SIG-M5 (cell line): ENCODE measurements around the gene CTLA4.
"Not testable (repeated sequence)": the region's sequence is repeated elsewhere in the genome, so short reads cannot be mapped to it uniquely, and the experiment has no call there.

Experiments
- DNase-seq: peaks from one replicate; lab custom pipeline; 2025; lab: John Stamatoyannopoulos, UW

Gene CTLA4

GRCh38 chr2:203858176-203858575 lies 9.4 kb upstream of the CTLA4 start:
- DNase-seq: no peak

GRCh38 chr2:203859030-203859789 lies 8.4 kb upstream of the CTLA4 start:
- no peak for DNase-seq

DNA sequence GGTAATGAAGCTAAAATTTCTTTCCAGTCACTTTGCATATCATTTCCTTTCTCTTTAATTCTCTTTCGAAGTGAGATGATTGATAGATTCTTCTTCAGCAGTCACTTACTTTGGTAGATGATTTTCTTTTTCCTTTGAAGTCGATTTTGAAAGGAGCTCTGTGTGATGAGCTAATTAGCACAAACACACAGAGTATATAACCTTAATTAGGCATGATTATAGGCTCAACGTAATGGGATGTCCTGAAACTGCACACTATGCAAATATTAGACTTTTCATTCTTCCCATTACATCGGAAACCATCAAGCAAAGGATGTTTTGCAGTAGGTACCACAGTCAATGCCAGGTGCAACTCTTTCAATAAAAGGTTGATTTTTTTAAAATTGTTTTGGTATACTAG lies 6.4 kb upstream of the CTLA4 start:
- DNase-seq: no peak

- no peak for DNase-seq
These were observed 6.0 kb upstream of the CTLA4 start for GRCh38 chr2:203861607-203862006.

GRCh38 chr2:203869223-203870042 lies 1.9 kb downstream of the CTLA4 start:
- no peak for DNase-seq

DNA sequence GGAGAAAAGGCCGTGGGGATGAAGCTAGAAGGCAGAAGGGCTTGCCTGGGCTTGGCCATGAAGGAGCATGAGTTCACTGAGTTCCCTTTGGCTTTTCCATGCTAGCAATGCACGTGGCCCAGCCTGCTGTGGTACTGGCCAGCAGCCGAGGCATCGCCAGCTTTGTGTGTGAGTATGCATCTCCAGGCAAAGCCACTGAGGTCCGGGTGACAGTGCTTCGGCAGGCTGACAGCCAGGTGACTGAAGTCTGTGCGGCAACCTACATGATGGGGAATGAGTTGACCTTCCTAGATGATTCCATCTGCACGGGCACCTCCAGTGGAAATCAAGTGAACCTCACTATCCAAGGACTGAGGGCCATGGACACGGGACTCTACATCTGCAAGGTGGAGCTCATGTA lies 2.9 kb downstream of the CTLA4 start:
- DNase-seq: no peak

- DNase-seq: no peak
These were observed 3.4 kb downstream of the CTLA4 start for GRCh38 chr2:203870941-203871340.

DNA sequence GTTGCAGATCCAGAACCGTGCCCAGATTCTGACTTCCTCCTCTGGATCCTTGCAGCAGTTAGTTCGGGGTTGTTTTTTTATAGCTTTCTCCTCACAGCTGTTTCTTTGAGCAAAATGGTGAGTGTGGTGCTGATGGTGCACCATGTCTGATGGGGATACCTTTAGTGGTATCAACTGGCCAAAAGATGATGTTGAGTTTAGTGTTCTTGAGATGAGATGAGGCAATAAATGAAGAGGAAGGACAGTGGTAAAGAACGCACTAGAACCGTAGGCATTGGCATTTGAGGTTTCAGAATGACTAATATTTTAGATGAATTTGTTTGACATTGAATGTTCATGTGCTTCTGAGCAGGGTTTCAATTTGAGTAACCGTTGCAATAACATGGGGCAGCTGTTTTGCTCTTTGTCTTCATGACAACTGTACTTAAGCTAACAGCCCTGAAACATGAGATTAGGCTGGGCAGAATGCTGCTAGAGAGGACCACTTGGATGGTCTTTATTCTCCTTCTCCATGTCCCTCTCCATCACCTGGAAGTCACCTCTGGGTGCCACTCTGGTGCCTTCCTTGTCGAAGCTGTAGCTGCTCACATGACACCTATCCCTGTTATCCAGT lies 3.9 kb downstream of the CTLA4 start:
- DNase-seq: peak; percentile 33

DNA sequence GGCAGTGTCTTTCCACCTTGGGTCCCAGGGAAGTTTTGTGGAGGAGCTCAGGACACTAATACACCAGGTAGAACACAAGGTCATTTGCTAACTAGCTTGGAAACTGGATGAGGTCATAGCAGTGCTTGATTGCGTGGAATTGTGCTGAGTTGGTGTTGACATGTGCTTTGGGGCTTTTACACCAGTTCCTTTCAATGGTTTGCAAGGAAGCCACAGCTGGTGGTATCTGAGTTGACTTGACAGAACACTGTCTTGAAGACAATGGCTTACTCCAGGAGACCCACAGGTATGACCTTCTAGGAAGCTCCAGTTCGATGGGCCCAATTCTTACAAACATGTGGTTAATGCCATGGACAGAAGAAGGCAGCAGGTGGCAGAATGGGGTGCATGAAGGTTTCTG lies 5.9 kb downstream of the CTLA4 start:
- DNase-seq: no peak

- no peak for DNase-seq
These were observed 6.5 kb downstream of the CTLA4 start for GRCh38 chr2:203873921-203874631.

DNA sequence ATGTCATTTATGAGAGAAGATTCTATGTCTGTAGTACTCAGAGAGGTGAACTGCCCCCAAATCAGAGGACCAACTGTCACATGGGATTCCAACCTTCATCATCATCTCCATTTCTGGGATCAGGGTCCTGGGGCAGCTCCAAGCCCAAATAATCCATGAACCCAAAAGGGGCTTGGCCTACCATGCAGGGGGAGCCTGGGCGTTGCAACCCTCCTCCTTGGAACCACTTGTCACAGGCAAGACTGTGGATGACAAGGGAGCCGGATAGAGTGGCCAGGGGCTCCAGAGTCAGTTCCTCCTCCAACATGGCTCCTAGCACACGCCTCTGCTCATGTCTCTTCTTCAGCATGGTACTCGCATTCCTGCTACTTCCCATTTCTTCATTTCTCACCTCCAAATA lies 7.9 kb downstream of the CTLA4 start:
- DNase-seq: no peak

DNA sequence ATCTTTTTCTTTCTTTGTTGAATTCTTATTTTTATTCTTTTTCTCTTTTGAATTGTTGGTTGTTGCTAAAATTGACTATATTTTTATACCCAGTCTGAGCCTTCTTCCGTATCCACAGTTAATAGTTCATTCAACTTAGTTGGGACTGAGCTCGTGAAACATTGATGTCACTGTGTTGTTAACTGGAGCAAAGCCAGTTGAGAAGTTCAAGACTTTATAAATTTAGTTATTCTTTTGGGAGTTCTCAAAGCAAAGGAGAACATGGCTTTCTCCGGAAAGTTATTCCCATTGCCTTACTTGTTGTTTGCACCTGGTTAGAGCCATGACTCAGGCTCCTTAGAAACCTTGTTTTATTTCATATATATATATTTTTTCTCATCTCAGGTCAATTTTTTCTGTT lies 8.8 kb downstream of the CTLA4 start:
- DNase-seq: no peak

GRCh38 chr2:203878063-203878462 lies 10.5 kb downstream of the CTLA4 start:
- no peak for DNase-seq

DNA sequence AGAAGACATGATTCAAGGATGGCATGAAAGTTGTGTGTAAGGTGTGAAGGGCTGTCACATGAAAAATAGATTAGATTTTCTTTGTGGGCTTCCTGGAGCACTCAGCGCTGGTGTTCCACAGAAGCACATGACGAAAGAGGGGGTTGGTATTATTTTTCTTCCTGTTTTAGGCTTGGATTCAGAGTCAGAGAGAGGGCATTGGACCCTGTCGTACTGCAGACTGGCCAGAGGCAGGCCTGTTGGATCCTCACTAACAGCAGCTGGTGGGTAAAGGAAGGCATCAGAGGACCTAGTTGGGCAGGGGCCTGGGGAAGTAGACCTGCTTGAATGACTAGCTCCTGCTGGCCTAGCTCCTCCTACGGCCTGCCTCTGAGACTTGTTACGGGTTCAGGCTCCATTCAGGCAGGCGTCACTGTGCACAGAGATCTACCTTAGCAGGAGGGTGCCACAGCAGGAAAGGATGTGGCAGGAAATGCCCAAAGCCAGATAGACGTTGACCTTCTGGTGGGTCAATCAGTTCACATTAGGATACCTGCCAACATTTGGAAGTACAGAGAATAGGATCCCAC lies 13.1 kb downstream of the CTLA4 start:
- DNase-seq: no peak

DNA sequence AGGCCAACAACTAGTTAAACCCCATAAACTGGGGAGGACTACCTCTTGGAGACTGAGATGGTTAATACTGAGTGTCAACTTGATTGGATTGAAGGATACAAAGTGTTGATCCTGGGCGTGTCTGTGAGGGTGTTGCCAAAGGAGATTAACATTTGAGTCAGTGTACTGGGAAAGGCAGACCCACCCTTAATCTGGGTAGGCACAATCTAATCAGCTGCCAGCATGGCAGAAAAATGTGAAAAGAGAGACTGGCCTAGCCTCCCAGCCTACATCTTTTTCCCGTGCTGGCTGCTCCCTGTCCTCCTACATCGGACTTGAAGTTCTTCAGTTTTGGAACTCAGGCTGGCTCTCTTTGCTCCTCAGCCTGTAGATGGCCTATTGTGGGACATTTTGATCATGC lies 13.6 kb downstream of the CTLA4 start:
- DNase-seq: not testable (repeated sequence)

- DNase-seq: no peak
These were observed 15.0 kb downstream of the CTLA4 start for GRCh38 chr2:203882551-203882950.

- no peak for DNase-seq
These were observed 19.1 kb downstream of the CTLA4 start for GRCh38 chr2:203886661-203887151.

DNA sequence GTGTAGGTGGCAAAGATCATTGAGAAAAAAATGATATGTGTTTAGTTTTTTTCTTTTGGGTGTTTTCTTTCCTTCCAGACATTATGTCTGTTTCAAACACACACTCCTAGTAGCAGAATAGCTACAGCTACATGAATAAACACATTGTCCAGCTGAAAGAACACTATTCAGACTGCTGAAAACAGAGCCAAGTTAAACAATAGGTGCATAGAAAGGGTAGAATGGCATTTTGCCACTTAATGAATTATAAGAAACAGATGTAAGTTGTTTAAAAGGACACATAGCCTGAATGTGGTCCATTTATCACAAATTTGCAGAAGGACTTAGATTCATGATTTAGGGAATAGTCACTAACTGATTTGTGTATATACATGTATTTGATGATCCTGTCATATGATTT lies 20.1 kb downstream of the CTLA4 start:
- DNase-seq: no peak

DNA sequence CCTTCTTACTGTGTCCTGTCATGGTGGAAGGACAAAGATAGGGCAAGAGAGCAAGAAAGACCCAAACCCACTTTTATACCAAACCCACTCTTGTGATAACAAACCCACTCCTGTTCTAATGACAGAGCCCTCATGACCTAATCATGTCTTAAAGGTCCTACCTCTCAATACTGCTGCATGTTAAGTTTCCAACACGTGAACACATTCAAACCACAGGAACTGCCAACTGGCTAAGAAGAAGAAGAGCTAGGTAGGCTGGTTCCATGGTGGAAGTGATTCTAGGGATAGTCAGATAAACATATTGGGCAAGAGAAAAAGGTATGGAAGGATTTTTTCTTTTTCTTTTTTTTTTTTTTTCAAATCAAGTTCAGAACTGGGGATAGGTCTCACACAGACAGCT lies 22.0 kb downstream of the CTLA4 start:
- DNase-seq: no peak

GRCh38 chr2:203889944-203890343 lies 22.4 kb downstream of the CTLA4 start:
- no peak for DNase-seq

DNA sequence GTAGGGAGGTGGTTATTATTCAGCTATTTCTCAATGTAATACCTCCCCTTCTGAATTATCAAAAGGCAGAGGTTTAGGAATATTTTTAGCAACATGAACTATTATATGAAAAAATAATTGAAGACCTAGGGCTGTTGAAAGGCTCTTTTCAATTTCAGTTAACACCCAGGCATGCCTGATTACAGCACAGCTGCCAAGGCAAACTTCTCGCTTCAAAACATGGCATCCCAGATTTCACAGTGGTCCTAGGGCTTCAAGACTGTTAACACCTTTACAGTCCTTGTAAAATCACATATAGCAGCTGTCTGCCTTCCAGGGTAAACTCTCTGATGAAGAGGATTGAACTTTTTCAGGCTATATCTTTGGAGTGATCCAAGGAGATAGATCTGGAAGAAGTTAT lies 23.2 kb downstream of the CTLA4 start:
- no peak for DNase-seq

DNA sequence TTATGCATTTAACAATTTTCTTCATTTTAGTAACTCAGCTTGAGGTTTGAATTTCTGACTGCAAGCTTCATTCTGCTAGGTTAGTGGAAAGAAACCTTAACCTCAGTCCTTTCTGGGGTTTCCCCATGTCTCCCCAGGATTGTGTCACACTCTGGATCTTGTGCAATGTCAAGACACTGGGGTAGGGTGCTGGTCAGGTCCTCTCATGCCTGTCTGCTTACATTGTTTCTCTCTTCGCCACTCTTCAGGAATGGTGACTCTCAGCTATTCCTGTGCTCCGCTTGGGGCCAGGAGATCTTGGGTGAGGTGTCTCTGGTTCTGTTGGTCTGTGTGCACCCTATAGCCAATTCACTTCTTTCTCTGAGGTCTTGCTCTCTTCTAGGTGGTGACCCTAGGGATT lies 23.9 kb downstream of the CTLA4 start:
- DNase-seq: no peak
